Panc1 (cell line): ENCODE results near the gene DDX17. TPM values are rescaled to one million over a fixed set of nuclear protein-coding genes. Genes with fewer than 3 reads are reported as not detected.

Experiments
- ATAC-seq: fragments of 200-7000 bp; cut with Tn5 transposase; 2 replicates; pipeline ENCODE4 v1.9.1; 2020; ENCODE audit warnings: mild to moderate bottlenecking, moderate library complexity
- BruUV-seq: library from RNA; stranded (reverse); fragments of 400-500 nt; replicated peaks from 2 replicates; lab custom pipeline; 2021; lab: Mats Ljungman, UMichigan
- CTCF ChIA-PET: fragments of 300-600 bp; sonication (Branson Sonifier 250); formaldehyde crosslinking; loops from one replicate; lab custom pipeline; 2022; ENCODE audit warnings: antibody characterized with exemption; lab: Charles Lee
- POLR2A ChIA-PET: fragments of 300-600 bp; sonication (Branson Sonifier 250); formaldehyde crosslinking; loops from one replicate; lab custom pipeline; 2022; ENCODE audit warnings: antibody characterized with exemption; lab: Charles Lee
- DNase-seq: peaks from one replicate; pipeline ENCODE4 v3.0.0-alpha.2; 2010; ENCODE audit warnings: low read depth, low spot score
- H3K27ac ChIP-seq: 2 replicates; pipeline ENCODE4 v1.5.1; 2011; ENCODE audit warnings: mild to moderate bottlenecking, low read length, inconsistent platforms
- H3K27me3 ChIP-seq: fragments of 200-500 bp; sonication (Bioruptor generic); 2 replicates; pipeline ENCODE4 v1.6.0; 2014; ENCODE audit warnings: low read length, inconsistent platforms; ENCODE audit not compliant: control insufficient read depth, insufficient read depth
- H3K36me3 ChIP-seq: fragments of 200-500 bp; sonication (Bioruptor generic); 2 replicates; pipeline ENCODE4 v1.5.1; 2014; ENCODE audit warnings: inconsistent platforms, mild to moderate bottlenecking, low read length, moderate library complexity; ENCODE audit not compliant: control insufficient read depth, insufficient read depth
- H3K4me1 ChIP-seq: 2 replicates; pipeline ENCODE4 v1.5.1; 2011; ENCODE audit warnings: inconsistent platforms, mild to moderate bottlenecking, low read length, moderate library complexity; ENCODE audit not compliant: control insufficient read depth, insufficient read depth
- H3K4me3 ChIP-seq, 2 experiments: 2 replicates each; pipeline ENCODE4 v1.5.1; 2011 to 2012; ENCODE audit warnings: low read depth in 2 of 2, low read length in 2 of 2, mild to moderate bottlenecking in 2 of 2, inconsistent platforms in 1 of 2, moderate library complexity in 1 of 2
- H3K9me3 ChIP-seq: fragments of 200-500 bp; sonication (Bioruptor generic); 2 replicates; pipeline ENCODE4 v1.5.1; 2014; ENCODE audit warnings: low read depth, mild to moderate bottlenecking, inconsistent platforms, low read length, moderate library complexity; ENCODE audit not compliant: control insufficient read depth, insufficient read depth
- CTCF ChIP-seq: fragments of 450-650 bp; IDR thresholded peaks from 2 replicates; pipeline ENCODE4 v1.5.1; 2017; ENCODE audit warnings: mild to moderate bottlenecking
- POLR2AphosphoS5 ChIP-seq: IDR thresholded peaks from 2 replicates; pipeline ENCODE4 v1.6.1; 2012; ENCODE audit warnings: mild to moderate bottlenecking, low read depth, low read length, moderate library complexity
- REST ChIP-seq, 2 experiments: IDR thresholded peaks; 2 replicates each; pipeline ENCODE4 v1.6.1; 2011 to 2012; ENCODE audit warnings: low read depth in 2 of 2, control low read depth in 1 of 2, low read length in 1 of 2, mild to moderate bottlenecking in 1 of 2, moderate library complexity in 1 of 2; ENCODE audit not compliant: insufficient read depth in 1 of 2
- SIN3A ChIP-seq: IDR thresholded peaks from 2 replicates; pipeline ENCODE4 v1.6.1; 2012; ENCODE audit warnings: low read depth, mild to moderate bottlenecking, low read length, moderate library complexity, borderline replicate concordance; ENCODE audit not compliant: insufficient read depth
- TCF7L2 ChIP-seq: IDR thresholded peaks from 2 replicates; pipeline ENCODE4 v1.6.1; 2011; ENCODE audit warnings: mild to moderate bottlenecking, low read depth, low read length, inconsistent platforms
- in situ Hi-C: cut with HindIII; loops from 2 replicates; pipeline ENCODE4 v1.10.0; 2016; ENCODE audit warnings: low sequenced_read_pairs, low pct_unique_long_range_greater_than_20kb
- intact Hi-C: fragments of 100-400 bp; cut with micrococcal nuclease; formaldehyde crosslinking; loops from one replicate; pipeline ENCODE4 v1.10.0; 2022; ENCODE audit not compliant: unreplicated experiment
- total RNA-seq: library from RNA; stranded (reverse); gene quantifications from one replicate; pipeline ENCODE4 v1.2.1, GENCODE V29; 2021; ENCODE audit not compliant: unreplicated experiment

Gene DDX17
- total RNA-seq, 1 experiment from 2014 or later: 277 TPM

GRCh38 chr22:38468443-38469305 is 37.4 kb downstream of the DDX17 start:
- ChIA-PET CTCF (no interaction called here), POLR2A (no interaction called here)
- BruUV-seq: no TSS peak
- ATAC-seq (no peak), DNase-seq (no peak)
- no peak for TF ChIP-seq REST (IDR thresholded peaks at IDR 0.05; ENCODE audit: insufficient read depth in 1 of 2, low read depth in 2 of 2, low read length in 1 of 2)
- no peak for TF ChIP-seq SIN3A
- no peak for TF ChIP-seq TCF7L2
- TF ChIP-seq CTCF: no peak
- TF ChIP-seq POLR2AphosphoS5: no peak
- H3K27ac ChIP-seq: peak overlapping the region; percentile 48
- H3K27me3 ChIP-seq: no peaks in the 10 kb centered on the region
- peak overlapping the region; percentile 48 to 59 for H3K4me3 ChIP-seq
- H3K36me3 ChIP-seq: no peaks in the 10 kb centered on the region
- no peaks in the 10 kb centered on the region for H3K9me3 ChIP-seq
- no peaks in the 10 kb centered on the region for H3K4me1 ChIP-seq
- in situ Hi-C loops: no loop called here
- intact Hi-C loops: no loop called here

- Histone ChIP-seq H3K27ac (peak within 1 kb of the TSS; percentile 59), H3K4me1 (no peaks in the 10 kb centered on the region), H3K4me3 (peak within 1 kb of the TSS; percentile 48 to 59), H3K9me3 (no peaks in the 10 kb centered on the region), H3K36me3 (no peaks in the 10 kb centered on the region), H3K27me3 (no peaks in the 10 kb centered on the region)
- in situ Hi-C loops (no loop called here), intact Hi-C loops (no loop called here)
- ChIA-PET POLR2A (no interaction called here), CTCF (no interaction called here)
- DNase-seq (no peak), ATAC-seq (peak; percentile 90)
- no TSS peak for BruUV-seq
- no peak for TF ChIP-seq CTCF
- no peak for TF ChIP-seq REST (IDR thresholded peaks at IDR 0.05; ENCODE audit: insufficient read depth in 1 of 2, low read depth in 2 of 2, low read length in 1 of 2)
- TF ChIP-seq SIN3A: no peak
- no peak for TF ChIP-seq POLR2AphosphoS5
- TF ChIP-seq TCF7L2: no peak
These were observed 38.1 kb downstream of the DDX17 start, which contains the start of gene KDELR3 for GRCh38 chr22:38467904-38468442. KDELR3 (plus strand) TSS chr22:38468096; CDS start chr22:38468234, 138 bp downstream.
